Liver (tissue), 9 donors: ENCODE measurements around the gene CMTM7. TPM values are rescaled to one million over a fixed set of nuclear protein-coding genes. Genes with fewer than 3 reads are reported as not detected.

Source experiments
- DNase-seq: peaks from one replicate; pipeline ENCODE4 v3.0.0-alpha.2; 2017; ENCODE audit warnings: low spot score
- H3K27ac ChIP-seq, 2 donors: one replicate each; pipeline ENCODE4 v1.7.0; 2013; ENCODE audit warnings: inconsistent platforms in 2 of 2, low read length in 2 of 2, control low read depth in 1 of 2, low read depth in 1 of 2, mild to moderate bottlenecking in 1 of 2
- H3K27me3 ChIP-seq, 4 donors: one replicate each; pipeline versions ENCODE4 v1.6.1 to v1.7.0; 2013; ENCODE audit warnings: low read length in 3 of 4, inconsistent platforms in 1 of 4, mild to moderate bottlenecking in 1 of 4, moderate library complexity in 1 of 4; ENCODE audit not compliant: control insufficient read depth in 4 of 4, insufficient read depth in 4 of 4
- H3K36me3 ChIP-seq, 4 donors: one replicate each; pipeline versions ENCODE4 v1.6.1 to v1.7.0; 2013; ENCODE audit warnings: low read length in 3 of 4, mild to moderate bottlenecking in 3 of 4, low read depth in 1 of 4, moderate library complexity in 1 of 4; ENCODE audit not compliant: control insufficient read depth in 4 of 4, insufficient read depth in 3 of 4
- H3K4me1 ChIP-seq, 4 donors: one replicate each; pipeline versions ENCODE4 v1.6.1 to v1.7.0; 2013; ENCODE audit warnings: low read length in 3 of 4, mild to moderate bottlenecking in 3 of 4, moderate library complexity in 1 of 4; ENCODE audit not compliant: control insufficient read depth in 4 of 4, insufficient read depth in 4 of 4
- H3K4me3 ChIP-seq, 3 donors: one replicate each; pipeline versions ENCODE4 v1.6.1 to v1.7.0; 2013; ENCODE audit warnings: low read length in 3 of 3, control low read depth in 1 of 3, low read depth in 1 of 3, mild to moderate bottlenecking in 1 of 3
- H3K9ac ChIP-seq, 2 donors: one replicate each; pipeline ENCODE4 v1.7.0; 2013; ENCODE audit warnings: low read length in 2 of 2, mild to moderate bottlenecking in 2 of 2, moderate library complexity in 2 of 2, control low read depth in 1 of 2, low read depth in 1 of 2
- H3K9me3 ChIP-seq, 4 donors: one replicate each; pipeline versions ENCODE4 v1.6.1 to v1.7.0; 2013; ENCODE audit warnings: low read length in 3 of 4; ENCODE audit not compliant: control insufficient read depth in 4 of 4
- EGR1 ChIP-seq, 2 donors: IDR thresholded peaks; 2 replicates each; pipeline ENCODE4 v1.6.1; 2016 to 2018; ENCODE audit warnings: antibody characterized with exemption in 2 of 2, low read depth in 2 of 2
- FOXA1 ChIP-seq: IDR thresholded peaks from 2 replicates; pipeline ENCODE4 v1.6.1; 2016; ENCODE audit warnings: antibody characterized with exemption
- FOXA2 ChIP-seq: IDR thresholded peaks from 2 replicates; pipeline ENCODE4 v1.6.1; 2016; ENCODE audit warnings: antibody characterized with exemption
- GABPA ChIP-seq, 2 donors: IDR thresholded peaks in 1 of 2; conservative IDR thresholded peaks in 1 of 2; 2 replicates each; pipeline ENCODE4 v1.6.1; 2016; ENCODE audit warnings: antibody characterized with exemption in 2 of 2, mild to moderate bottlenecking in 1 of 2, moderate library complexity in 1 of 2
- NR2F2 ChIP-seq: IDR thresholded peaks from 2 replicates; pipeline ENCODE4 v1.6.1; 2016; ENCODE audit warnings: antibody characterized with exemption
- RAD21 ChIP-seq, 2 donors: IDR thresholded peaks; 2 replicates each; pipeline ENCODE4 v1.6.1; 2016; ENCODE audit warnings: antibody characterized with exemption in 2 of 2, mild to moderate bottlenecking in 2 of 2
- RXRA ChIP-seq, 2 donors: IDR thresholded peaks; 2 replicates each; pipeline ENCODE4 v1.6.1; 2017 to 2018; ENCODE audit warnings: antibody characterized with exemption in 2 of 2, mild to moderate bottlenecking in 1 of 2
- TAF1 ChIP-seq: conservative IDR thresholded peaks from 2 replicates; pipeline ENCODE4 v1.6.1; 2016; ENCODE audit warnings: antibody characterized with exemption, mild to moderate bottlenecking
- YY1 ChIP-seq: IDR thresholded peaks from 2 replicates; pipeline ENCODE4 v1.6.1; 2016; ENCODE audit warnings: antibody characterized with exemption, mild to moderate bottlenecking
- WGBS: extraction: QIAGEN DNeasy Blood & Tissue Kit; methylation state at CpG from one replicate; pipeline ENCODE4 v1.1.7; 2013; 5-methylcytosine and 5-hydroxymethylcytosine counted together
- polyA plus RNA-seq, 2 donors: library from polyadenylated mRNA; stranded (reverse) in 1 of 2; unstranded in 1 of 2; fragments of 200-250 nt in 1 of 2; fragments of >200 nt in 1 of 2; fragmentation: Nextera tagmentation in 1 of 2; extraction: Ambion mirVana in 1 of 2; gene quantifications; one replicate each; pipeline versions ENCODE4 v1.2.1 to v1.2.3, GENCODE V29; 2013 to 2015
- total RNA-seq, 2 donors: library from RNA; depleted of rRNA; stranded (reverse); fragments of >200 nt; gene quantifications; one replicate each; pipeline ENCODE4 v1.2.3, GENCODE V29; 2014
- TF ChIP-seq, protein P1 (sequence below): IDR thresholded peaks from 2 replicates; pipeline ENCODE4 v1.6.1; 2016; ENCODE audit warnings: antibody characterized with exemption, mild to moderate bottlenecking
- TF ChIP-seq, protein P2 (sequence below): IDR thresholded peaks from 2 replicates; pipeline ENCODE4 v1.6.1; 2016; ENCODE audit warnings: antibody characterized with exemption
- TF ChIP-seq, protein P3 (sequence below): fragments of 150-350 bp; IDR thresholded peaks from 2 replicates; pipeline ENCODE4 v1.5.1; 2017; ENCODE audit warnings: improper control_type of control experiment, low read depth, low read length; ENCODE audit not compliant: missing input control
- TF ChIP-seq, protein P4 (sequence below): IDR thresholded peaks from 2 replicates; pipeline ENCODE4 v1.6.1; 2016; ENCODE audit warnings: antibody characterized with exemption
- TF ChIP-seq, protein P5 (sequence below): IDR thresholded peaks from 2 replicates; pipeline ENCODE4 v1.6.1; 2016; ENCODE audit warnings: antibody characterized with exemption
- donor health status: healthy.
- donor health status: healthy.
- donor health status: healthy.
- donor health status: healthy.
- donor health status: healthy.

Gene CMTM7
- total and polyA plus RNA-seq, 4 donors = 3.6 to 20.3 (median 4.1) TPM

DNA sequence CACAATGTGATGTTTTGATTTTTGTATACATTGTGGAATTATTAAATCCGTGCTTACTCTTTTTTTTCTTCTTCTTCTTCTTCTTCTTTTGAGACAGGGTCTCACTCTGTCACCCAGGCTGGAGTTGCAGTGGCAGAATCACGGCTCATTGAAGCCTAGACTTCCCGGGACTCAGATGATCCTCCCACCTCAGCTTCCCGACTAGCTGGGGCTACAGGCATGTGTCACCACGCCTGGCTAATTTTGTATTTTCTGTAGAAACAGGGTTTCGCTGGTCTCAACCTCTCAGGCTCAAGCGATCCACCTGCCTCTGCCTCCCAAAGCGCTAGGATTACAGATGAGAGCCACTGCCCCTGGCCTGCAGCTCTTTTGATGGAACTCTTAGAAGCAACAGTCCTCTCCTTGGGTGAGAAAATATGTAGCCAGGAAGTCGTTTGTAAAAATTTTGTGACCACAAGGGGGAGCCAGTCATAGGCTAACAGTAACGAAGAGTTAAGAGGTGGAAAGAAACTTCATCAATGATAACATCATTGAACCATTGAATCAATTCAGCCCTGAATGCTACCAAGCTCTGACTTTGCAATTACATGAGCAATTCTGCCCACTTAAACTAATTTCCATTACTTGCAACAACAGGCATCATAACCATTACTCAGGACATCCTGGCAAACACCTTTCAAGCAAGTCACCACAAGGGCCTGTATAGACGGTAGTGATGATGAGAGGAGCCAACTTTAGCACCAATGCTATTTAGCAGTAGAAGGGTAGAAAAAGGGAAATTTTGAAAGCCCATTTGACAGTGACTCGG lies 16.7 kb upstream of the CMTM7 start:
- Histone ChIP-seq H3K27me3 (no peaks in the 10 kb centered on the region), H3K9ac (no peak overlapping the region), H3K9me3 (no peaks in the 10 kb centered on the region), H3K4me1 (no peaks in the 10 kb centered on the region), H3K36me3 (peaks cover 0 to 2% (median 0%) of the 10 kb centered on the region in 4 donors), H3K4me3 (no peak overlapping the region), H3K27ac (no peak overlapping the region)
- peak; percentile 65 for DNase-seq
- 72% methylated on average over 12 of the region's 12 CpGs for WGBS
- TF ChIP-seq FOXA1 = no peak
- no peak for TF ChIP-seq TAF1
- TF ChIP-seq, protein P1, sequence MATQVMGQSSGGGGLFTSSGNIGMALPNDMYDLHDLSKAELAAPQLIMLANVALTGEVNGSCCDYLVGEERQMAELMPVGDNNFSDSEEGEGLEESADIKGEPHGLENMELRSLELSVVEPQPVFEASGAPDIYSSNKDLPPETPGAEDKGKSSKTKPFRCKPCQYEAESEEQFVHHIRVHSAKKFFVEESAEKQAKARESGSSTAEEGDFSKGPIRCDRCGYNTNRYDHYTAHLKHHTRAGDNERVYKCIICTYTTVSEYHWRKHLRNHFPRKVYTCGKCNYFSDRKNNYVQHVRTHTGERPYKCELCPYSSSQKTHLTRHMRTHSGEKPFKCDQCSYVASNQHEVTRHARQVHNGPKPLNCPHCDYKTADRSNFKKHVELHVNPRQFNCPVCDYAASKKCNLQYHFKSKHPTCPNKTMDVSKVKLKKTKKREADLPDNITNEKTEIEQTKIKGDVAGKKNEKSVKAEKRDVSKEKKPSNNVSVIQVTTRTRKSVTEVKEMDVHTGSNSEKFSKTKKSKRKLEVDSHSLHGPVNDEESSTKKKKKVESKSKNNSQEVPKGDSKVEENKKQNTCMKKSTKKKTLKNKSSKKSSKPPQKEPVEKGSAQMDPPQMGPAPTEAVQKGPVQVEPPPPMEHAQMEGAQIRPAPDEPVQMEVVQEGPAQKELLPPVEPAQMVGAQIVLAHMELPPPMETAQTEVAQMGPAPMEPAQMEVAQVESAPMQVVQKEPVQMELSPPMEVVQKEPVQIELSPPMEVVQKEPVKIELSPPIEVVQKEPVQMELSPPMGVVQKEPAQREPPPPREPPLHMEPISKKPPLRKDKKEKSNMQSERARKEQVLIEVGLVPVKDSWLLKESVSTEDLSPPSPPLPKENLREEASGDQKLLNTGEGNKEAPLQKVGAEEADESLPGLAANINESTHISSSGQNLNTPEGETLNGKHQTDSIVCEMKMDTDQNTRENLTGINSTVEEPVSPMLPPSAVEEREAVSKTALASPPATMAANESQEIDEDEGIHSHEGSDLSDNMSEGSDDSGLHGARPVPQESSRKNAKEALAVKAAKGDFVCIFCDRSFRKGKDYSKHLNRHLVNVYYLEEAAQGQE = no peak
- TF ChIP-seq, protein P2, sequence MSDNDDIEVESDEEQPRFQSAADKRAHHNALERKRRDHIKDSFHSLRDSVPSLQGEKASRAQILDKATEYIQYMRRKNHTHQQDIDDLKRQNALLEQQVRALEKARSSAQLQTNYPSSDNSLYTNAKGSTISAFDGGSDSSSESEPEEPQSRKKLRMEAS = no peak
- TF ChIP-seq, protein P3, sequence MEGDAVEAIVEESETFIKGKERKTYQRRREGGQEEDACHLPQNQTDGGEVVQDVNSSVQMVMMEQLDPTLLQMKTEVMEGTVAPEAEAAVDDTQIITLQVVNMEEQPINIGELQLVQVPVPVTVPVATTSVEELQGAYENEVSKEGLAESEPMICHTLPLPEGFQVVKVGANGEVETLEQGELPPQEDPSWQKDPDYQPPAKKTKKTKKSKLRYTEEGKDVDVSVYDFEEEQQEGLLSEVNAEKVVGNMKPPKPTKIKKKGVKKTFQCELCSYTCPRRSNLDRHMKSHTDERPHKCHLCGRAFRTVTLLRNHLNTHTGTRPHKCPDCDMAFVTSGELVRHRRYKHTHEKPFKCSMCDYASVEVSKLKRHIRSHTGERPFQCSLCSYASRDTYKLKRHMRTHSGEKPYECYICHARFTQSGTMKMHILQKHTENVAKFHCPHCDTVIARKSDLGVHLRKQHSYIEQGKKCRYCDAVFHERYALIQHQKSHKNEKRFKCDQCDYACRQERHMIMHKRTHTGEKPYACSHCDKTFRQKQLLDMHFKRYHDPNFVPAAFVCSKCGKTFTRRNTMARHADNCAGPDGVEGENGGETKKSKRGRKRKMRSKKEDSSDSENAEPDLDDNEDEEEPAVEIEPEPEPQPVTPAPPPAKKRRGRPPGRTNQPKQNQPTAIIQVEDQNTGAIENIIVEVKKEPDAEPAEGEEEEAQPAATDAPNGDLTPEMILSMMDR = peak; percentile 60
- TF ChIP-seq FOXA2 = no peak
- TF ChIP-seq, protein P4, sequence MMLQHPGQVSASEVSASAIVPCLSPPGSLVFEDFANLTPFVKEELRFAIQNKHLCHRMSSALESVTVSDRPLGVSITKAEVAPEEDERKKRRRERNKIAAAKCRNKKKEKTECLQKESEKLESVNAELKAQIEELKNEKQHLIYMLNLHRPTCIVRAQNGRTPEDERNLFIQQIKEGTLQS = peak; percentile 15
- TF ChIP-seq GABPA (IDR thresholded peaks at IDR 0.05 in 1 of 2, conservative IDR thresholded peaks at IDR 0.05 in 1 of 2) = no peak
- TF ChIP-seq EGR1 (IDR thresholded peaks at IDR 0.05; ENCODE audit: low read depth in 2 of 2) = no peak
- peak; percentile 78 to 84 for TF ChIP-seq RAD21 (IDR thresholded peaks at IDR 0.05)
- TF ChIP-seq, protein P5, sequence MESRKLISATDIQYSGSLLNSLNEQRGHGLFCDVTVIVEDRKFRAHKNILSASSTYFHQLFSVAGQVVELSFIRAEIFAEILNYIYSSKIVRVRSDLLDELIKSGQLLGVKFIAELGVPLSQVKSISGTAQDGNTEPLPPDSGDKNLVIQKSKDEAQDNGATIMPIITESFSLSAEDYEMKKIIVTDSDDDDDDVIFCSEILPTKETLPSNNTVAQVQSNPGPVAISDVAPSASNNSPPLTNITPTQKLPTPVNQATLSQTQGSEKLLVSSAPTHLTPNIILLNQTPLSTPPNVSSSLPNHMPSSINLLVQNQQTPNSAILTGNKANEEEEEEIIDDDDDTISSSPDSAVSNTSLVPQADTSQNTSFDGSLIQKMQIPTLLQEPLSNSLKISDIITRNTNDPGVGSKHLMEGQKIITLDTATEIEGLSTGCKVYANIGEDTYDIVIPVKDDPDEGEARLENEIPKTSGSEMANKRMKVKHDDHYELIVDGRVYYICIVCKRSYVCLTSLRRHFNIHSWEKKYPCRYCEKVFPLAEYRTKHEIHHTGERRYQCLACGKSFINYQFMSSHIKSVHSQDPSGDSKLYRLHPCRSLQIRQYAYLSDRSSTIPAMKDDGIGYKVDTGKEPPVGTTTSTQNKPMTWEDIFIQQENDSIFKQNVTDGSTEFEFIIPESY = no peak
- TF ChIP-seq NR2F2 = no peak

DNA sequence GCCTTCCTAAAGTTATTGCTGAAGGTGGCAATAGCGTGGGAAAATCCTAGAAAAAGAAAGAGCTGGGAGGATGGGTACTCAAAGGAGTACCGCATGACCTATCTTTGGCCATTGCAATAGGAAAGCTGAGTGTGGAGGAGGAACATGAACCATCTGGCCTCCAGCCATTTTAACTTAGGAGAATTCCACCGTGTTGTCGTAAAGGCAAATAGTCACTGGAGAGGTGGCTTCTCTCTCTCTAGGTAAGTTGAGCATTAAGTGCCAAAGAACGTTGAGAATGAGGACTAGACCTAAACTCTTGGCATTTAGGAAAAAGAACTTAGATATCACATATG lies 16.1 kb upstream of the CMTM7 start:
- Histone ChIP-seq H3K27ac (no peak overlapping the region), H3K36me3 (peaks cover 0 to 2% (median 0%) of the 10 kb centered on the region in 4 donors), H3K4me1 (no peaks in the 10 kb centered on the region), H3K27me3 (no peaks in the 10 kb centered on the region), H3K9ac (no peak overlapping the region), H3K4me3 (no peak overlapping the region), H3K9me3 (no peaks in the 10 kb centered on the region)
- 92% methylated on average over 5 of the region's 5 CpGs for WGBS
- DNase-seq = no peak
- no peak for TF ChIP-seq TAF1
- TF ChIP-seq, protein P2 = no peak
- TF ChIP-seq, protein P5 = no peak
- TF ChIP-seq, protein P1 = no peak
- TF ChIP-seq FOXA2 = no peak
- TF ChIP-seq NR2F2 = no peak
- TF ChIP-seq RAD21 (IDR thresholded peaks at IDR 0.05) = no peak
- TF ChIP-seq YY1 = no peak
- TF ChIP-seq RXRA (IDR thresholded peaks at IDR 0.05) = no peak
- TF ChIP-seq, protein P4 = no peak
- no peak for TF ChIP-seq GABPA (IDR thresholded peaks at IDR 0.05 in 1 of 2, conservative IDR thresholded peaks at IDR 0.05 in 1 of 2)
